ENCODE results near the gene ZNF821.
"Not testable (repeated sequence)": the region's sequence is repeated elsewhere in the genome, so short reads cannot be mapped to it uniquely, and the experiment has no call there.

Gene ZNF821

GRCh38 chr16:71916397-71916920 is 32.5 kb upstream of the ZNF821 start:
- TF ChIP-seq CTCF (IDR thresholded peaks at IDR 0.05; ENCODE audit: low read depth, low read length, missing control alignments), result no peak
- no peak for DNase-seq (ENCODE audit: extremely low read depth, low read depth)
- H3K4me3 ChIP-seq (replicated peaks; ENCODE audit: low read depth, low read length), result no peak overlapping the region

- H3K4me3 ChIP-seq (replicated peaks; ENCODE audit: low read depth, low read length), result no peak overlapping the region
- no peak for DNase-seq (ENCODE audit: extremely low read depth, low read depth)
- no peak for TF ChIP-seq CTCF (IDR thresholded peaks at IDR 0.05; ENCODE audit: low read depth, low read length, missing control alignments)
These were observed 31.4 kb upstream of the ZNF821 start for GRCh38 chr16:71915350-71915749.

GRCh38 chr16:71914802-71915201 is 30.8 kb upstream of the ZNF821 start:
- no peak overlapping the region for H3K4me3 ChIP-seq (replicated peaks; ENCODE audit: low read depth, low read length)
- no peak for TF ChIP-seq CTCF (IDR thresholded peaks at IDR 0.05; ENCODE audit: low read depth, low read length, missing control alignments)
- no peak for DNase-seq (ENCODE audit: extremely low read depth, low read depth)

- TF ChIP-seq CTCF (IDR thresholded peaks at IDR 0.05; ENCODE audit: low read depth, low read length, missing control alignments), result no peak
- H3K4me3 ChIP-seq (replicated peaks; ENCODE audit: low read depth, low read length), result no peak overlapping the region
- DNase-seq (ENCODE audit: extremely low read depth, low read depth), result no peak
These were observed 28.7 kb upstream of the ZNF821 start for GRCh38 chr16:71912534-71913275.

GRCh38 chr16:71911121-71911520 is 27.1 kb upstream of the ZNF821 start:
- no peak for DNase-seq (ENCODE audit: extremely low read depth, low read depth)
- TF ChIP-seq CTCF (IDR thresholded peaks at IDR 0.05; ENCODE audit: low read depth, low read length, missing control alignments), result no peak
- no peak overlapping the region for H3K4me3 ChIP-seq (replicated peaks; ENCODE audit: low read depth, low read length)

GRCh38 chr16:71905765-71906164 is 21.8 kb upstream of the ZNF821 start:
- H3K4me3 ChIP-seq (replicated peaks; ENCODE audit: low read depth, low read length); DNase-seq (ENCODE audit: extremely low read depth, low read depth): not testable (repeated sequence)

- DNase-seq (ENCODE audit: extremely low read depth, low read depth), result no peak
- no peak for TF ChIP-seq CTCF (IDR thresholded peaks at IDR 0.05; ENCODE audit: low read depth, low read length, missing control alignments)
These were observed 20.3 kb upstream of the ZNF821 start for GRCh38 chr16:71904239-71904638.

More at GRCh38 chr16:71904239-71904638, 20.3 kb upstream of the ZNF821 start:
- H3K4me3 ChIP-seq (replicated peaks; ENCODE audit: low read depth, low read length), result no peak overlapping the region
